HUES48 (cell line): ENCODE measurements around the gene NOTCH2NLA.
A peak's percentile ranks its signal among the peaks of the same experiment; 100 is the strongest.
"Not testable (repeated sequence)": the region's sequence is repeated elsewhere in the genome, so short reads cannot be mapped to it uniquely, and the experiment has no call there.

Source experiments
- H3K27ac ChIP-seq: one replicate; pipeline ENCODE4 v1.7.0; 2013; ENCODE audit warnings: low read depth, low read length, inconsistent platforms
- H3K27me3 ChIP-seq: 2 replicates; pipeline ENCODE4 v1.6.1; 2013; ENCODE audit warnings: mild to moderate bottlenecking, low read length; ENCODE audit not compliant: control insufficient read depth, insufficient read depth
- H3K36me3 ChIP-seq: 2 replicates; pipeline ENCODE4 v1.6.1; 2013; ENCODE audit warnings: low read length; ENCODE audit not compliant: control insufficient read depth, insufficient read depth
- H3K4me1 ChIP-seq: 2 replicates; pipeline ENCODE4 v1.6.1; 2013; ENCODE audit warnings: mild to moderate bottlenecking, low read length; ENCODE audit not compliant: control insufficient read depth, insufficient read depth
- H3K4me3 ChIP-seq: 2 replicates; pipeline ENCODE4 v1.5.1; 2013; ENCODE audit warnings: mild to moderate bottlenecking, low read depth, low read length
- H3K9ac ChIP-seq: 2 replicates; pipeline ENCODE4 v1.6.1; 2013; ENCODE audit warnings: mild to moderate bottlenecking, low read depth, low read length, moderate library complexity
- H3K9me3 ChIP-seq: 2 replicates; pipeline ENCODE4 v1.6.1; 2013; ENCODE audit warnings: low read length; ENCODE audit not compliant: control insufficient read depth, insufficient read depth

The NOTCH2NLA gene

DNA sequence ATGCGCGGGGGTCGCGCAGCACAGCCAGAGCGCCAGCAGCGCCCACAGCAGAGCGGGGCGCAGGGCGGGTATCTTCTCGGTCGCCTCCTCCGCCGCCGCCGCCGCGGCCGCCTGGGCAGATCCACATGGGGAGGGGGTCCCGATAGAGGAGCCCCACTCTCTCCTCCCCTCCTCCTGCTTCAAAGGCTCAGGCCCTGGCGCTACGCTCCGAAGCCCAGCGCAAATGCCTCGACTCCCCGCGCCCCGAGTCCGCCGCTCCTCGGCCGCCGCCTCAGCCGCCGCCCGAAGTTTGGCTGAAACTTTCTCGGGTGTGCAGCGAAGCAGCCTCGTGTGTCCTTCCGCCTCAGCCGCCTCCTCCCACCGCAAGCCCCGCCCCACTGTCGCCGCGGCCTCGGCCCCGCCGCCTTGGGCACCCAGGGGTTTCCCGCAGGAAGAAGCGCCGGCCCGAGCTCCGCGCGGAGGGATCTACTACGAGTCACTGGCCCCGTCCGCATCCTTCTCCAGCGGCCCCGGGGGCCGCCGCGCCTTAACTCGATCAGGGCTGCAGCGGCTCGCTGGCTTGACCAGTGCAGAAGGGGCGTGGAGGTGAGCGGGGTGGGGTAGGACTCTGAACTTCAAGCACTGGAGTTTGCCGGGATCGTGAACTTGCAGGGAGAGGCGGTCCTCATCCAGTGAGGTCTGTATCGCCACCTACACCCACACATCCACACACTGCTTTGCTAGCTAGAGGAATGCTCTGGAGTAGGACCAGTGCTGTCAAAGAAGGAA lies at the start of gene NOTCH2NLA:
NOTCH2NLA (minus strand) TSS at position 312 of the 768 bp plus-strand sequence. CDS start 39,684 bp downstream, outside the sequence.
- not testable (repeated sequence) for H3K9me3 ChIP-seq, H3K27me3 ChIP-seq, H3K9ac ChIP-seq, H3K27ac ChIP-seq, H3K36me3 ChIP-seq, H3K4me1 ChIP-seq
- peak within 1 kb of the TSS; percentile 55; the same call in 1 of the 2 replicates for H3K4me3 ChIP-seq

GRCh38 chr1:146278346-146278745 lies 49.5 kb upstream of the NOTCH2NLA start:
- not testable (repeated sequence) for H3K36me3 ChIP-seq, H3K4me1 ChIP-seq, H3K27me3 ChIP-seq, H3K9ac ChIP-seq, H3K4me3 ChIP-seq, H3K9me3 ChIP-seq, H3K27ac ChIP-seq

DNA sequence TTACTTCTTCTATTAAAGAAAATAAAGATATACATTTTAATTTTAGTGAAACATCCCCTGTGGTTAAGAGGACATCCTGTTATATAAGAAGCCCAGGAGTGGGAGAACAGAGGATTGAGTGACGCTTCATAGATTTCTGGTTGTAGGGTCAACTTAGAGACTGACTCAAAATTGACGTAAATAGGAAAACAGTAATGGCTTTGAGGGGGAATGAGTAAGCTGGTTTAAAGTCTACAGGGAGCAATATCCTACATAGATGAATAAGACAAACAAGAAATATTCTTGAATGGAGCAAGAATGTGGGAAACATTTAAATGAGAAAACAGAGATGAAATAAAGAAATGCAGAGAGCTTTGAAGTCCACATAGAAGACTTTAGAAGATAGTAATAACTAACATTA lies 48.3 kb upstream of the NOTCH2NLA start:
- H3K27me3 ChIP-seq, H3K36me3 ChIP-seq, H3K4me1 ChIP-seq, H3K27ac ChIP-seq, H3K9me3 ChIP-seq, H3K4me3 ChIP-seq, H3K9ac ChIP-seq: not testable (repeated sequence)

DNA sequence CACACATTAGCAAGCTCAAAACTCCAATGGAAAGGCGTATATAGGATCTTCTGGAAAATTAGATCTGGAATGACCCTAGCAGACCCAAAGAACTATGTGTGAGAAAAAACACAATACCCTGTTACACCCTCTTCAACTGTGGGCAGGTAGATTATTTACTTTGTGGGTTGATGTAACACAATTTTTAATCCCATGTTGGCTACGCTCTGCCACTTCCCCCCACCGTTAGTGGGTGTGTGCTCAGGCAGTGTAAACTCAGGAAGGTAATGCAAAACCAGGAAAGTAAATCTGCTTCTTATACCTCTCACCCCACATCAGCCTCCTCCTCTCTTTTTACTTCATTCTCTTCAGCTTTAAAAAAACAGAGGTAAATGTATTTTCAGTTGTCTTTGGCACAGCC lies 45.3 kb upstream of the NOTCH2NLA start:
- not testable (repeated sequence) for H3K4me3 ChIP-seq, H3K27me3 ChIP-seq, H3K9me3 ChIP-seq, H3K27ac ChIP-seq, H3K4me1 ChIP-seq, H3K9ac ChIP-seq, H3K36me3 ChIP-seq

DNA sequence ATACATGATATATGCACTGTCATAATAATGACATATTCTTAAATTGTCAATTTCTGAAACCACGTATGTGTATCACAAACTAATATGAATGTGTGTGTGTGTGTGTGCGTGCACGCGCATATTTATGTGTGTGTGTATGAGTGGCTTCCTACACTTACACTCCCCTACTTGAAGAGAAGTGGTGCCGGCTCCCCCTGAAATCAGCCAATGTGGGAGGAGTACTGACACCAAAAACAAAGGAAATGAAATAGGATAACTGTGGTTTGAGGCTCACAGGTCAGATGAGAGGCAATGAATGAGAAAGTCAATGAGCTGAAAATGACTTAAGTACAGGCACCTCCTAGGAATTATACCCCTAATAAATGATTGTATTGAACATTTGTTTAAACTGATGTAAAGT lies 44.4 kb upstream of the NOTCH2NLA start:
- H3K9ac ChIP-seq, H3K4me1 ChIP-seq, H3K4me3 ChIP-seq, H3K36me3 ChIP-seq, H3K27ac ChIP-seq, H3K9me3 ChIP-seq, H3K27me3 ChIP-seq: not testable (repeated sequence)

- not testable (repeated sequence) for H3K9ac ChIP-seq, H3K27ac ChIP-seq, H3K36me3 ChIP-seq, H3K9me3 ChIP-seq, H3K4me1 ChIP-seq, H3K27me3 ChIP-seq, H3K4me3 ChIP-seq
Measured at GRCh38 chr1:146272734-146273133, 43.9 kb upstream of the NOTCH2NLA start.

DNA sequence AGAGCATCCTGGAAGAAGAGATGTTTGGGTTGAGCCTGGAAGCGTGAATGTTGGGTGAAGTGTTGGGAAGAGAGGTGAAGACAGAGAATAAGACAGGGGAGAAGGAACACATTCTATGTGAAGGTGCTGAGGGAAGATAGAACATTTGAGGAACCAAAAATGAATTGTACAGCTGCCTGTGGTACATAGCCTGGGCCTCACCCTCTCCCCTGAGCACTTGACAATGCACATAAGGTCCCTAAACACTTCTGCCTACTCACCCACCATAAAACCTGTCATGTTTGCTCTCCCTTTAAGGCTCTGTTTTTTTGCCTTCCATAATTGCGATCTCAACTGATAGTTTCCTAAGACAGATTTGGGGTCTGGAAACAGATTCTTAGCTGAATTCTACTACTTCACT lies 43.2 kb upstream of the NOTCH2NLA start:
- not testable (repeated sequence) for H3K27ac ChIP-seq, H3K9me3 ChIP-seq, H3K27me3 ChIP-seq, H3K4me1 ChIP-seq, H3K36me3 ChIP-seq, H3K9ac ChIP-seq, H3K4me3 ChIP-seq

- H3K4me3 ChIP-seq, H3K27me3 ChIP-seq, H3K27ac ChIP-seq, H3K36me3 ChIP-seq, H3K4me1 ChIP-seq, H3K9ac ChIP-seq, H3K9me3 ChIP-seq: not testable (repeated sequence)
Measured at GRCh38 chr1:146270129-146270528, 41.3 kb upstream of the NOTCH2NLA start.

- H3K36me3 ChIP-seq, H3K4me3 ChIP-seq, H3K9me3 ChIP-seq, H3K4me1 ChIP-seq, H3K9ac ChIP-seq, H3K27ac ChIP-seq, H3K27me3 ChIP-seq: not testable (repeated sequence)
Measured at GRCh38 chr1:146266179-146266748, 37.4 kb upstream of the NOTCH2NLA start.

DNA sequence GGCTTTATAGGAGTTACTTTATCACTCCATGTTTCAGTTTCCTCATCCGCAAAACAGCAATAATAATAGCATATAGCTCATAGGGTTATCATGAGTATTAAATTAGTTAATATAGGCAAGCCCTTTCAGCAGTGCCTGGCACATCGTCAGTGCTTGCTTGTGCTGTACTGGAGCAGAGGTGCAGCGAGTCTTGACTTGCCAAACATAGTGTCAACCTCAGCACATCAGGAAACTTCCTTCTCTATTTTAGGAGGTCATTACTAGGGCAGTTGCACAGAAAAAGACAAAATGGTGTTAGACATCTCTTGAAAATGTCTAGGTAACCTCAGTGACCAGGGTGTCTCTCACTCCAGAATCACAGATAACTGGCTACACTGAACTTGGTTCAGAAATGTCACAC lies 35.9 kb upstream of the NOTCH2NLA start:
- H3K4me1 ChIP-seq, H3K27me3 ChIP-seq, H3K9ac ChIP-seq, H3K9me3 ChIP-seq, H3K4me3 ChIP-seq, H3K36me3 ChIP-seq, H3K27ac ChIP-seq: not testable (repeated sequence)

- not testable (repeated sequence) for H3K4me3 ChIP-seq, H3K27me3 ChIP-seq, H3K27ac ChIP-seq, H3K36me3 ChIP-seq, H3K9ac ChIP-seq, H3K4me1 ChIP-seq, H3K9me3 ChIP-seq
Measured at GRCh38 chr1:146260006-146260730, 31.3 kb upstream of the NOTCH2NLA start.
